Neural progenitor cell (in vitro differentiated cells): ENCODE data around the gene PLIN4.

Source experiments
- EZH2 ChIP-seq: fragments of 200-600 bp; sonication (generic); IDR thresholded peaks from 2 replicates; pipeline ENCODE4 v1.6.1; 2017; ENCODE audit warnings: antibody characterized with exemption, mild to moderate bottlenecking, moderate library complexity
- TF ChIP-seq, protein P1 (sequence below): fragments of 200-600 bp; sonication (generic); IDR thresholded peaks from 2 replicates; pipeline ENCODE4 v1.5.1; 2017; ENCODE audit warnings: antibody characterized with exemption, mild to moderate bottlenecking

DNA sequence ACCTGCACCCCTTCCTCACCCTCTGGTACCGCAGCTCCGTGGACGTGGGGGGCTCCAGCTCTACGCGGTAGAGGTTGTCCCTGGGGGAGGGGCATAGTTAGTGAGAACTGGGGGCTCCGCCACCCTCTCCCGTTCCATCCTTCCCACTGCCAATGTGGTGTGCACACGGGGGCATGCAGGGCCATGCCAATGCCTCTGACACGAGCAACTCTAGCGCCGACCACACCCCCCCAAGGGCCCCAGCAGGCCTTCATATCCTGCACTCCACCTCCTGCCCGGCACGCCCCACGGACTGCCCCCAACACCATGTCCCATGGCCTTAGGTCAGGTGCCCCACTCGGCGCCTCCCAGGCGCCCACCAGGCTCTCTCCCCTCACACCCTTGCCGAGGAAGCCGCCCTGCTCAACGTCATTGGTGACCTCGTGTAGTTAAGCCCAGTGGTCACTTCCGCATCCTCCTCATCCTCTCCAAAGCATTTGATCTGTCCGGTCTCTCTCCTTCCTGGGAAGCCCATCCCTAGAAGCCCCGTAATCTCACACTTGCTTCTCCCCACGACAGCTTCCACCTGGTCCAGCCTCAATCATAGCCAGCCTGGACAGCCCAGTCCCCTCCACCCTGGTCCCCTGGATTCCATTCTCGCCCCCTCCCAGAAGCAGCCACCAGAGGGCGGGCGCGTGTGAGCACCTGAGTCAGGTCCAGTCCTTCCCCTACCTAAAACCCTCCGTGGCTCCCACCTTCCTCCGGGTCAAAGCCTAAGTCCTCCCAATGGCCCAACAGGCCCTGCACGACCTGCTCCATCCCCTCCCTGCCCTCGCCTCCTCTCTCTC lies 39.1 kb upstream of the PLIN4 start:
- TF ChIP-seq, protein P1, sequence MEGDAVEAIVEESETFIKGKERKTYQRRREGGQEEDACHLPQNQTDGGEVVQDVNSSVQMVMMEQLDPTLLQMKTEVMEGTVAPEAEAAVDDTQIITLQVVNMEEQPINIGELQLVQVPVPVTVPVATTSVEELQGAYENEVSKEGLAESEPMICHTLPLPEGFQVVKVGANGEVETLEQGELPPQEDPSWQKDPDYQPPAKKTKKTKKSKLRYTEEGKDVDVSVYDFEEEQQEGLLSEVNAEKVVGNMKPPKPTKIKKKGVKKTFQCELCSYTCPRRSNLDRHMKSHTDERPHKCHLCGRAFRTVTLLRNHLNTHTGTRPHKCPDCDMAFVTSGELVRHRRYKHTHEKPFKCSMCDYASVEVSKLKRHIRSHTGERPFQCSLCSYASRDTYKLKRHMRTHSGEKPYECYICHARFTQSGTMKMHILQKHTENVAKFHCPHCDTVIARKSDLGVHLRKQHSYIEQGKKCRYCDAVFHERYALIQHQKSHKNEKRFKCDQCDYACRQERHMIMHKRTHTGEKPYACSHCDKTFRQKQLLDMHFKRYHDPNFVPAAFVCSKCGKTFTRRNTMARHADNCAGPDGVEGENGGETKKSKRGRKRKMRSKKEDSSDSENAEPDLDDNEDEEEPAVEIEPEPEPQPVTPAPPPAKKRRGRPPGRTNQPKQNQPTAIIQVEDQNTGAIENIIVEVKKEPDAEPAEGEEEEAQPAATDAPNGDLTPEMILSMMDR = no peak
- no peak for TF ChIP-seq EZH2
